Vagina (tissue), 2 donors: ENCODE data around the gene PCNX4.

Experiments
- CTCF ChIP-seq, 3 experiments: fragments of 450-650 bp in 2 of 3; fragments of 200-600 bp in 1 of 3; sonication (generic) in 1 of 3; IDR thresholded peaks; one replicate each; pipeline ENCODE4 v1.5.1; 2017 to 2019; ENCODE audit warnings: antibody characterized with exemption in 3 of 3, mild to moderate bottlenecking in 2 of 3, moderate library complexity in 2 of 3
- POLR2A ChIP-seq, 2 donors: fragments of 450-650 bp; IDR thresholded peaks; one replicate each; pipeline ENCODE4 v1.6.1; 2017; ENCODE audit warnings: antibody characterized with exemption in 2 of 2, mild to moderate bottlenecking in 2 of 2, moderate library complexity in 2 of 2
- POLR2AphosphoS5 ChIP-seq, 2 donors: sonication (generic); formaldehyde crosslinking; IDR thresholded peaks; one replicate each; pipeline ENCODE4 v1.9.0; 2017; ENCODE audit warnings: antibody characterized with exemption in 2 of 2, mild to moderate bottlenecking in 2 of 2, low read depth in 1 of 2; ENCODE audit not compliant: insufficient read depth in 1 of 2

GRCh38 chr14:60170948-60171347 lies 79.2 kb downstream of the PCNX4 start:
- TF ChIP-seq CTCF (IDR thresholded peaks at IDR 0.05) (no peak), POLR2A (IDR thresholded peaks at IDR 0.05) (no peak), POLR2AphosphoS5 (IDR thresholded peaks at IDR 0.05; ENCODE audit: insufficient read depth in 1 of 2, low read depth in 1 of 2) (no peak)
